HEK293 (cell line): ENCODE measurements around the gene HSD17B2.

Experiments used
- CTCF ChIA-PET: fragments of 350-600 bp; formaldehyde crosslinking; extraction: SDS; loops from one replicate; lab custom pipeline; 2021; ENCODE audit warnings: antibody characterized with exemption; lab: Yijun Ruan, JAX
- POLR2A ChIA-PET: fragments of 300-600 bp; formaldehyde crosslinking; extraction: SDS; loops from one replicate; lab custom pipeline; 2020; ENCODE audit warnings: antibody characterized with exemption, inconsistent platforms; lab: Yijun Ruan, JAX
- H3K27ac ChIP-seq: fragments of 200-500 bp; sonication (Bioruptor generic); 2 replicates; pipeline ENCODE4 v1.5.1; 2014; ENCODE audit warnings: low read depth, low read length, control low read depth, inconsistent platforms; ENCODE audit errors: extremely low read depth
- H3K36me3 ChIP-seq, 2 experiments: fragments of 200-500 bp in 1 of 2; sonication (Bioruptor generic) in 1 of 2; 1 replicate in 1 of 2; 2 replicates in 1 of 2; pipeline ENCODE4 v1.5.1; 2014 to 2017; ENCODE audit warnings: inconsistent platforms in 2 of 2, low read length in 2 of 2; ENCODE audit not compliant: control insufficient read depth in 2 of 2, insufficient read depth in 1 of 2
- H3K4me1 ChIP-seq: fragments of 200-500 bp; sonication (Bioruptor generic); 2 replicates; pipeline ENCODE4 v1.5.1; 2014; ENCODE audit warnings: mild to moderate bottlenecking, low read length, inconsistent platforms; ENCODE audit not compliant: control insufficient read depth, insufficient read depth
- H3K4me3 ChIP-seq: 2 replicates; pipeline ENCODE4 v1.5.1; 2011; ENCODE audit warnings: low read depth, mild to moderate bottlenecking, control low read depth, low read length, moderate library complexity
- H3K9me3 ChIP-seq: fragments of 200-500 bp; sonication (Bioruptor generic); 2 replicates; pipeline ENCODE4 v1.5.1; 2014; ENCODE audit warnings: low read depth, low read length, inconsistent platforms; ENCODE audit not compliant: control insufficient read depth, insufficient read depth
- GFI1B ChIP-seq: fragments of 450-650 bp; formaldehyde crosslinking; IDR thresholded peaks from 2 replicates; pipeline ENCODE4 v1.5.1; 2016; ENCODE audit warnings: missing biosample characterization, missing genetic modification characterization
- HIC1 ChIP-seq: fragments of 450-650 bp; formaldehyde crosslinking; IDR thresholded peaks from 2 replicates; pipeline ENCODE4 v1.5.1; 2016; ENCODE audit warnings: missing biosample characterization, missing genetic modification characterization
- KLF9 ChIP-seq: fragments of 450-650 bp; formaldehyde crosslinking; IDR thresholded peaks from 2 replicates; pipeline ENCODE4 v1.5.1; 2016; ENCODE audit warnings: missing biosample characterization, missing genetic modification characterization, low read depth
- MZF1 ChIP-seq: fragments of 450-650 bp; formaldehyde crosslinking; IDR thresholded peaks from 2 replicates; pipeline ENCODE4 v1.5.1; 2017; ENCODE audit warnings: missing biosample characterization, missing genetic modification characterization, borderline replicate concordance
- SALL2 ChIP-seq: fragments of 450-650 bp; formaldehyde crosslinking; IDR thresholded peaks from 2 replicates; pipeline ENCODE4 v1.5.0; 2017; ENCODE audit warnings: missing biosample characterization, mild to moderate bottlenecking, missing genetic modification characterization, borderline replicate concordance
- SP3 ChIP-seq: fragments of 450-650 bp; formaldehyde crosslinking; IDR thresholded peaks from 2 replicates; pipeline ENCODE4 v1.5.1; 2016; ENCODE audit warnings: missing biosample characterization, missing genetic modification characterization
- TCF7L2 ChIP-seq: IDR thresholded peaks from 2 replicates; pipeline ENCODE4 v1.6.1; 2011; ENCODE audit warnings: low read depth, mild to moderate bottlenecking, inconsistent platforms, low read length, moderate library complexity, borderline replicate concordance
- YY1 ChIP-seq: fragments of 450-650 bp; formaldehyde crosslinking; IDR thresholded peaks from 2 replicates; pipeline ENCODE4 v1.5.1; 2018; ENCODE audit warnings: missing biosample characterization, missing genetic modification characterization
- ZEB2 ChIP-seq: fragments of 450-650 bp; formaldehyde crosslinking; IDR thresholded peaks from 2 replicates; pipeline ENCODE4 v1.5.1; 2016; ENCODE audit warnings: missing biosample characterization, missing genetic modification characterization
- ZFP69B ChIP-seq: fragments of 450-650 bp; formaldehyde crosslinking; IDR thresholded peaks from 2 replicates; pipeline ENCODE4 v1.5.1; 2016; ENCODE audit warnings: missing biosample characterization, missing genetic modification characterization
- ZNF2 ChIP-seq: fragments of 450-650 bp; formaldehyde crosslinking; IDR thresholded peaks from 2 replicates; pipeline ENCODE4 v1.5.1; 2016; ENCODE audit warnings: missing biosample characterization, missing genetic modification characterization
- ZNF221 ChIP-seq: fragments of 450-650 bp; formaldehyde crosslinking; IDR thresholded peaks from 2 replicates; pipeline ENCODE4 v1.5.1; 2017; ENCODE audit warnings: missing biosample characterization, missing genetic modification characterization, borderline replicate concordance
- ZNF248 ChIP-seq: fragments of 450-650 bp; formaldehyde crosslinking; IDR thresholded peaks from 2 replicates; pipeline ENCODE4 v1.5.1; 2017; ENCODE audit warnings: missing biosample characterization, missing genetic modification characterization
- ZNF404 ChIP-seq: fragments of 450-650 bp; formaldehyde crosslinking; IDR thresholded peaks from 2 replicates; pipeline ENCODE4 v1.5.1; 2017; ENCODE audit warnings: missing biosample characterization, missing genetic modification characterization
- ZNF596 ChIP-seq: fragments of 450-650 bp; IDR thresholded peaks from 2 replicates; pipeline ENCODE4 v1.5.0; 2018; ENCODE audit warnings: missing biosample characterization, mild to moderate bottlenecking, missing genetic modification characterization, moderate library complexity
- ZNF600 ChIP-seq: fragments of 450-650 bp; formaldehyde crosslinking; IDR thresholded peaks from 2 replicates; pipeline ENCODE4 v1.5.1; 2016; ENCODE audit warnings: missing biosample characterization, missing genetic modification characterization
- ZNF610 ChIP-seq: fragments of 450-650 bp; formaldehyde crosslinking; IDR thresholded peaks from 2 replicates; pipeline ENCODE4 v1.5.1; 2016; ENCODE audit warnings: missing biosample characterization, missing genetic modification characterization, borderline replicate concordance
- ZNF654 ChIP-seq: fragments of 450-650 bp; formaldehyde crosslinking; IDR thresholded peaks from 2 replicates; pipeline ENCODE4 v1.5.1; 2016; ENCODE audit warnings: low read depth, missing biosample characterization, missing genetic modification characterization
- ZNF670 ChIP-seq: fragments of 450-650 bp; formaldehyde crosslinking; IDR thresholded peaks from 2 replicates; pipeline ENCODE4 v1.5.1; 2016; ENCODE audit warnings: missing biosample characterization, missing genetic modification characterization, low read depth
- ZNF791 ChIP-seq: fragments of 450-650 bp; formaldehyde crosslinking; IDR thresholded peaks from 2 replicates; pipeline ENCODE4 v1.5.1; 2016; ENCODE audit warnings: missing biosample characterization, missing genetic modification characterization
- ZSCAN18 ChIP-seq: fragments of 450-650 bp; formaldehyde crosslinking; IDR thresholded peaks from 2 replicates; pipeline ENCODE4 v1.5.1; 2016; ENCODE audit warnings: missing biosample characterization, missing genetic modification characterization
- ZSCAN30 ChIP-seq: fragments of 450-650 bp; IDR thresholded peaks from 2 replicates; pipeline ENCODE4 v1.5.1; 2018; ENCODE audit warnings: missing biosample characterization, mild to moderate bottlenecking, missing genetic modification characterization, moderate library complexity
- TF ChIP-seq, protein P1 (sequence below): fragments of 450-650 bp; formaldehyde crosslinking; IDR thresholded peaks from 2 replicates; pipeline ENCODE4 v1.5.1; 2016; ENCODE audit warnings: missing biosample characterization, missing genetic modification characterization

The HSD17B2 gene

GRCh38 chr16:82078125-82078524 is 43.1 kb downstream of the HSD17B2 start:
- TF ChIP-seq ZNF791 (tag by site-specific recombination) (no peak), KLF9 (tag by site-specific recombination) (no peak), ZSCAN18 (tag by site-specific recombination) (no peak), ZEB2 (tag by site-specific recombination) (no peak), YY1 (tag by site-specific recombination) (no peak), MZF1 (tag by site-specific recombination) (no peak), ZNF221 (tag by site-specific recombination) (no peak), ZNF2 (tag by site-specific recombination) (no peak), ZNF404 (tag by site-specific recombination) (no peak), SALL2 (tag by site-specific recombination) (no peak), TCF7L2 (no peak), GFI1B (tag by site-specific recombination) (no peak), ZNF248 (tag by site-specific recombination) (no peak)
- TF ChIP-seq, protein P1, sequence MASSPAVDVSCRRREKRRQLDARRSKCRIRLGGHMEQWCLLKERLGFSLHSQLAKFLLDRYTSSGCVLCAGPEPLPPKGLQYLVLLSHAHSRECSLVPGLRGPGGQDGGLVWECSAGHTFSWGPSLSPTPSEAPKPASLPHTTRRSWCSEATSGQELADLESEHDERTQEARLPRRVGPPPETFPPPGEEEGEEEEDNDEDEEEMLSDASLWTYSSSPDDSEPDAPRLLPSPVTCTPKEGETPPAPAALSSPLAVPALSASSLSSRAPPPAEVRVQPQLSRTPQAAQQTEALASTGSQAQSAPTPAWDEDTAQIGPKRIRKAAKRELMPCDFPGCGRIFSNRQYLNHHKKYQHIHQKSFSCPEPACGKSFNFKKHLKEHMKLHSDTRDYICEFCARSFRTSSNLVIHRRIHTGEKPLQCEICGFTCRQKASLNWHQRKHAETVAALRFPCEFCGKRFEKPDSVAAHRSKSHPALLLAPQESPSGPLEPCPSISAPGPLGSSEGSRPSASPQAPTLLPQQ (tag by site-specific recombination), result no peak
- no peak overlapping the region for H3K4me3 ChIP-seq
- no peaks in the 10 kb centered on the region for H3K4me1 ChIP-seq
- CTCF ChIA-PET, result interaction anchor here (0.5 kb wide), 1 partner anchor 223 kb away, joined by 4 read pairs; no protein-coding TSS in a partner anchor
- POLR2A ChIA-PET, result no interaction called here
- H3K27ac ChIP-seq, result no peak overlapping the region
- H3K36me3 ChIP-seq, result no peaks in the 10 kb centered on the region
- no peaks in the 10 kb centered on the region for H3K9me3 ChIP-seq

DNA sequence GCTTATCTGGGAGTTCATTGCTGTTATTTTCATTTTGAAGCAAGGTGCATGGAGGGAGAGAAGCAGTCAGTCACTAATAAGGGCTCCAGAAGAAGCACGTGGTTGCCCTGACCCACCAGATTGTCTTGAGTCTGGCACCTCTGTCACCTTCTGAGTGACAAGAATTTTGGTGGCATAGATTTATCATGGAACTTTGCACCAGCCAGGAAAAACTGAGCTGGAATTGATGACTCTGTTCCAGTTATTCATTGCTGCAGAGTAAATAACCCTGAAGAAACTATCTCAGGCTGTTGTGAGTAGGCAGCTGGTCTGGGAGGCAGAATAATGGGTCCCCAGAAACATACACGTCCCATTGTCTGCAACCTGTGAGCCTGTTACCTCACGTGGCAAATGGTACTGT is 44.8 kb downstream of the HSD17B2 start:
- Histone ChIP-seq H3K9me3 (no peaks in the 10 kb centered on the region), H3K4me3 (no peak overlapping the region), H3K27ac (no peak overlapping the region), H3K36me3 (no peaks in the 10 kb centered on the region), H3K4me1 (no peaks in the 10 kb centered on the region)
- ChIA-PET POLR2A (no interaction called here), CTCF (no interaction called here)
- TF ChIP-seq ZNF596, result no peak
- TF ChIP-seq, all 188 proteins: peak for 0

- CTCF ChIA-PET, result interaction anchor here (1.1 to 1.6 kb wide), 2 partner anchors 19 to 143 kb away, joined by 3 to 4 read pairs; no protein-coding TSS in a partner anchor
- no peak overlapping the region for H3K4me3 ChIP-seq
- H3K4me1 ChIP-seq, result no peaks in the 10 kb centered on the region
- H3K9me3 ChIP-seq, result no peaks in the 10 kb centered on the region
- H3K36me3 ChIP-seq, result no peaks in the 10 kb centered on the region
- POLR2A ChIA-PET, result no interaction called here
- TF ChIP-seq HIC1, result no peak
- TF ChIP-seq ZNF654 (tag by site-specific recombination), result no peak
- no peak for TF ChIP-seq ZNF610 (tag by site-specific recombination)
- no peak for TF ChIP-seq ZNF248 (tag by site-specific recombination)
- no peak for TF ChIP-seq ZNF670 (tag by site-specific recombination)
- no peak for TF ChIP-seq ZNF600 (tag by site-specific recombination)
- no peak for TF ChIP-seq SP3 (tag by site-specific recombination)
- TF ChIP-seq ZFP69B (tag by site-specific recombination), result no peak
- TF ChIP-seq ZSCAN30 (tag by site-specific recombination), result no peak
- TF ChIP-seq, all 188 proteins: peak for 0
- H3K27ac ChIP-seq, result no peak overlapping the region
These were observed 46.2 kb downstream of the HSD17B2 start for GRCh38 chr16:82081264-82081663.
